GM18870 (cell line): Measurements from ENCODE around the gene RBM20.

Experiments
- ATAC-seq: cut with Tn5 transposase; IDR thresholded peaks from one replicate; pipeline ENCODE4 v1.9.1; 2021; ENCODE audit warnings: moderate library complexity; ENCODE audit not compliant: unreplicated experiment

Gene RBM20

DNA sequence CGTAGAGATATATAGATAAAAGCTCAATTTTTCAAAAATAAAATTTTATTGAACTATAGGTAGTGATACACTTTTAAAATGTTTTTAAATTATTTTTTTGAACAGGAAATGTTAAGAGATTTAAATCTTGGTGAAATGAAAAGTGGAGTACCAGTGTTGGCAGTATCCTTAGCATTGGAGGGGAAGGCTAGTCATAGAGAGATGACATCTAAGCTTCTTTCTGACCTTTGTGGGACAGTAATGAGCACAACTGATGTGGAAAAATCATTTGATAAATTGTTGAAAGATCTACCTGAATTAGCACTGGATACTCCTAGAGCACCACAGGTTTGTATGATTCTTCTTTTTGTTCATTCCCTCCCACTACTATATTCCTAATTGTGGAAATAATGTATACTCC is 243.4 kb downstream of the RBM20 start:
- ATAC-seq, result no peak
